HepG2 (cell line): ENCODE results near the gene CA5B. TPM values are rescaled to one million over a fixed set of nuclear protein-coding genes. Genes with fewer than 3 reads are reported as not detected.

Experiments used
- CREB1 ChIP-seq, 2 experiments: fragments of 450-650 bp in 1 of 2; IDR thresholded peaks; 2 replicates each; pipeline ENCODE4 v1.6.1; 2016 to 2017; ENCODE audit warnings: control low read depth in 1 of 2, mild to moderate bottlenecking in 1 of 2, missing compliant biosample characterization in 1 of 2, missing genetic modification characterization in 1 of 2
- FOXK2 ChIP-seq: fragments of 450-650 bp; IDR thresholded peaks from 2 replicates; pipeline ENCODE4 v1.6.1; 2016
- FOXP1 ChIP-seq, 2 experiments: fragments of 450-650 bp in 1 of 2; IDR thresholded peaks; 2 replicates each; pipeline ENCODE4 v1.6.1; 2017 to 2018; ENCODE audit warnings: antibody characterized with exemption in 1 of 2
- GATAD2A ChIP-seq: IDR thresholded peaks from 2 replicates; pipeline ENCODE4 v1.6.1; 2016
- HMG20A ChIP-seq: IDR thresholded peaks from 2 replicates; pipeline ENCODE4 v1.6.1; 2016; ENCODE audit warnings: borderline replicate concordance
- HNRNPL ChIP-seq: fragments of 200-400 bp; formaldehyde crosslinking; IDR thresholded peaks from 2 replicates; pipeline ENCODE4 v1.6.1; 2017; ENCODE audit warnings: mild to moderate bottlenecking, low read depth, low read length
- KLF12 ChIP-seq: sonication (generic); formaldehyde crosslinking; IDR thresholded peaks from 2 replicates; pipeline ENCODE4 v1.4.0; 2020; ENCODE audit warnings: missing genetic modification reagents, borderline replicate concordance
- LRRFIP1 ChIP-seq: sonication (generic); formaldehyde crosslinking; conservative IDR thresholded peaks from 2 replicates; pipeline ENCODE4 v1.4.0; 2020; ENCODE audit warnings: missing genetic modification reagents
- MTF1 ChIP-seq: sonication (generic); formaldehyde crosslinking; IDR thresholded peaks from 2 replicates; pipeline ENCODE4 v1.5.0; 2020; ENCODE audit warnings: missing genetic modification reagents
- PPARG ChIP-seq: conservative IDR thresholded peaks from 2 replicates; pipeline ENCODE4 v1.6.1; 2016; ENCODE audit warnings: missing biosample characterization, missing genetic modification reagents
- RBM39 ChIP-seq: fragments of 200-400 bp; formaldehyde crosslinking; IDR thresholded peaks from one replicate; pipeline ENCODE4 v1.6.1; 2018; ENCODE audit warnings: antibody characterized with exemption, mild to moderate bottlenecking, low read depth, low read length; ENCODE audit not compliant: poor library complexity, severe bottlenecking
- SOX5 ChIP-seq: IDR thresholded peaks from 2 replicates; pipeline ENCODE4 v1.6.1; 2016; ENCODE audit warnings: borderline replicate concordance
- YEATS4 ChIP-seq: sonication (generic); formaldehyde crosslinking; IDR thresholded peaks from 2 replicates; pipeline ENCODE4 v1.4.0; 2020; ENCODE audit warnings: missing genetic modification reagents, borderline replicate concordance
- ZBTB14 ChIP-seq: sonication (generic); formaldehyde crosslinking; IDR thresholded peaks from 2 replicates; pipeline ENCODE4 v1.4.0; 2020; ENCODE audit warnings: missing genetic modification reagents
- ZFP41 ChIP-seq: sonication (generic); formaldehyde crosslinking; IDR thresholded peaks from 2 replicates; pipeline ENCODE4 v1.4.0; 2020; ENCODE audit warnings: mild to moderate bottlenecking, missing genetic modification reagents, borderline replicate concordance
- ZMYM2 ChIP-seq: sonication (generic); formaldehyde crosslinking; IDR thresholded peaks from 2 replicates; pipeline ENCODE4 v1.8.0; 2022; ENCODE audit warnings: mild to moderate bottlenecking, missing genetic modification reagents
- ZNF136 ChIP-seq: sonication (generic); formaldehyde crosslinking; IDR thresholded peaks from 2 replicates; pipeline ENCODE4 v1.8.1; 2022; ENCODE audit warnings: low read depth, mild to moderate bottlenecking, moderate library complexity, missing genetic modification reagents
- ZNF232 ChIP-seq: sonication (generic); formaldehyde crosslinking; IDR thresholded peaks from 2 replicates; pipeline ENCODE4 v1.4.0; 2020; ENCODE audit warnings: missing genetic modification reagents, borderline replicate concordance
- ZNF235 ChIP-seq: sonication (generic); formaldehyde crosslinking; IDR thresholded peaks from 2 replicates; pipeline ENCODE4 v1.8.1; 2023; ENCODE audit warnings: mild to moderate bottlenecking, missing genetic modification reagents, borderline replicate concordance
- ZNF317 ChIP-seq: sonication (generic); formaldehyde crosslinking; IDR thresholded peaks from 2 replicates; pipeline ENCODE4 v1.5.0; 2020; ENCODE audit warnings: mild to moderate bottlenecking, missing genetic modification reagents
- ZNF432 ChIP-seq: sonication (generic); formaldehyde crosslinking; IDR thresholded peaks from 2 replicates; pipeline ENCODE4 v1.5.0; 2020; ENCODE audit warnings: missing genetic modification reagents, mild to moderate bottlenecking, borderline replicate concordance
- ZNF598 ChIP-seq: sonication (generic); formaldehyde crosslinking; IDR thresholded peaks from 2 replicates; pipeline ENCODE4 v1.5.1; 2020; ENCODE audit warnings: mild to moderate bottlenecking, missing genetic modification reagents, borderline replicate concordance
- polyA plus RNA-seq, 8 experiments: library from polyadenylated mRNA; depleted of rRNA in 3 of 8; stranded (reverse) in 7 of 8; unstranded in 1 of 8; fragments of >200 nt; fragmentation: Illumina TruSeq in 4 of 8; extraction: Trizol in 4 of 8; gene quantifications; 2 replicates each; pipeline versions ENCODE4 v1.2.1 to v1.2.3, GENCODE V29; 2011 to 2016; ENCODE audit warnings: low read depth in 4 of 8, missing spikeins in 1 of 8, mixed read lengths in 1 of 8; ENCODE audit not compliant: insufficient read depth in 1 of 8
- total RNA-seq, 5 experiments: library from RNA; depleted of rRNA; stranded (reverse); fragments of >200 nt; fragmentation: Illumina TruSeq; extraction: Trizol; gene quantifications; 2 replicates each; pipeline ENCODE4 v1.2.3, GENCODE V29; 2016; ENCODE audit warnings: low read depth in 1 of 5
- TF ChIP-seq, protein P1 (sequence below): sonication (generic); formaldehyde crosslinking; IDR thresholded peaks from 2 replicates; pipeline ENCODE4 v1.4.0; 2020; ENCODE audit warnings: missing genetic modification reagents
- TF ChIP-seq, protein P2 (sequence below): sonication (generic); formaldehyde crosslinking; IDR thresholded peaks from 2 replicates; pipeline ENCODE4 v1.4.0; 2020; ENCODE audit warnings: mild to moderate bottlenecking, missing genetic modification reagents

Gene CA5B
- total and polyA plus RNA-seq, 2 of the 13 experiments (the other 11 are each of a cell fraction or from before 2014, with no cell fraction given) = 1.7 to 2.2 TPM

GRCh38 chrX:15745179-15745578 is 7.1 kb downstream of the CA5B start (continued):
- no peak for TF ChIP-seq ZBTB14 (CRISPR knock-in tag)
- peak; percentile 32; the same call in 1 of the 2 replicates for TF ChIP-seq SOX5 (CRISPR knock-in tag)
- no peak for TF ChIP-seq ZNF232
- no peak for TF ChIP-seq CREB1 (IDR thresholded peaks at IDR 0.05)
- TF ChIP-seq CREB1 (CRISPR knock-in tag; IDR thresholded peaks at IDR 0.05) = no peak
- TF ChIP-seq GATAD2A (CRISPR knock-in tag) = peak; percentile 50
- TF ChIP-seq ZNF317 (CRISPR knock-in tag) = no peak
- no peak for TF ChIP-seq ZMYM2 (CRISPR knock-in tag)
- TF ChIP-seq PPARG (CRISPR knock-in tag) = no peak
- no peak for TF ChIP-seq LRRFIP1 (CRISPR knock-in tag)
- no peak for TF ChIP-seq ZNF432
- no peak for TF ChIP-seq HMG20A (CRISPR knock-in tag)
- TF ChIP-seq ZFP41 (CRISPR knock-in tag) = no peak
- TF ChIP-seq ZNF136 (CRISPR knock-in tag) = no peak
- TF ChIP-seq ZNF598 (CRISPR knock-in tag) = no peak
- TF ChIP-seq YEATS4 (CRISPR knock-in tag) = no peak
- TF ChIP-seq, protein P1, sequence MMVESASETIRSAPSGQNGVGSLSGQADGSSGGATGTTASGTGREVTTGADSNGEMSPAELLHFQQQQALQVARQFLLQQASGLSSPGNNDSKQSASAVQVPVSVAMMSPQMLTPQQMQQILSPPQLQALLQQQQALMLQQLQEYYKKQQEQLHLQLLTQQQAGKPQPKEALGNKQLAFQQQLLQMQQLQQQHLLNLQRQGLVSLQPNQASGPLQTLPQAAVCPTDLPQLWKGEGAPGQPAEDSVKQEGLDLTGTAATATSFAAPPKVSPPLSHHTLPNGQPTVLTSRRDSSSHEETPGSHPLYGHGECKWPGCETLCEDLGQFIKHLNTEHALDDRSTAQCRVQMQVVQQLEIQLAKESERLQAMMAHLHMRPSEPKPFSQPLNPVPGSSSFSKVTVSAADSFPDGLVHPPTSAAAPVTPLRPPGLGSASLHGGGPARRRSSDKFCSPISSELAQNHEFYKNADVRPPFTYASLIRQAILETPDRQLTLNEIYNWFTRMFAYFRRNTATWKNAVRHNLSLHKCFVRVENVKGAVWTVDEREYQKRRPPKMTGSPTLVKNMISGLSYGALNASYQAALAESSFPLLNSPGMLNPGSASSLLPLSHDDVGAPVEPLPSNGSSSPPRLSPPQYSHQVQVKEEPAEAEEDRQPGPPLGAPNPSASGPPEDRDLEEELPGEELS = no peak
- TF ChIP-seq FOXP1 (IDR thresholded peaks at IDR 0.05) = no peak
- TF ChIP-seq FOXP1 (CRISPR knock-in tag; IDR thresholded peaks at IDR 0.05) = peak; percentile 45; the same call in 1 of the 2 replicates
- TF ChIP-seq, protein P2, sequence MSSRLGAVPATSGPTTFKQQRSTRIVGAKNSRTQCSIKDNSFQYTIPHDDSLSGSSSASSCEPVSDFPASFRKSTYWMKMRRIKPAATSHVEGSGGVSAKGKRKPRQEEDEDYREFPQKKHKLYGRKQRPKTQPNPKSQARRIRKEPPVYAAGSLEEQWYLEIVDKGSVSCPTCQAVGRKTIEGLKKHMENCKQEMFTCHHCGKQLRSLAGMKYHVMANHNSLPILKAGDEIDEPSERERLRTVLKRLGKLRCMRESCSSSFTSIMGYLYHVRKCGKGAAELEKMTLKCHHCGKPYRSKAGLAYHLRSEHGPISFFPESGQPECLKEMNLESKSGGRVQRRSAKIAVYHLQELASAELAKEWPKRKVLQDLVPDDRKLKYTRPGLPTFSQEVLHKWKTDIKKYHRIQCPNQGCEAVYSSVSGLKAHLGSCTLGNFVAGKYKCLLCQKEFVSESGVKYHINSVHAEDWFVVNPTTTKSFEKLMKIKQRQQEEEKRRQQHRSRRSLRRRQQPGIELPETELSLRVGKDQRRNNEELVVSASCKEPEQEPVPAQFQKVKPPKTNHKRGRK (CRISPR knock-in tag) = no peak
- TF ChIP-seq KLF12 (CRISPR knock-in tag) = no peak
- TF ChIP-seq MTF1 = no peak
- TF ChIP-seq HNRNPL = no peak
- TF ChIP-seq RBM39 = no peak
- TF ChIP-seq ZNF235 (CRISPR knock-in tag) = no peak
- TF ChIP-seq FOXK2 = no peak
